Keratinocyte (primary cell): ENCODE measurements around the gene CTNNA2. TPM values are rescaled to one million over a fixed set of nuclear protein-coding genes. Genes with fewer than 3 reads are reported as not detected.

ENCODE experiments used
- DNase-seq: peaks from one replicate; pipeline ENCODE4 v3.0.0-alpha.2; 2011; ENCODE audit warnings: low read depth, missing footprints, low spot score
- FAIRE-seq: peaks from 2 replicates; lab custom pipeline; 2011; peaks lifted over from hg19 to GRCh38; lab: Jason Lieb, UNC
- H2AFZ ChIP-seq: 2 replicates; pipeline ENCODE4 v1.6.0; 2012; ENCODE audit warnings: low read length, control low read depth, inconsistent platforms; ENCODE audit not compliant: control insufficient read depth
- H3K27ac ChIP-seq: 2 replicates; pipeline ENCODE4 v1.5.1; 2011; ENCODE audit warnings: low read length; ENCODE audit not compliant: control insufficient read depth, insufficient read depth
- H3K27me3 ChIP-seq: 3 replicates; pipeline ENCODE4 v1.6.0; 2011; ENCODE audit warnings: low read length; ENCODE audit not compliant: control insufficient read depth, insufficient read depth; ENCODE audit errors: extremely low read depth
- H3K36me3 ChIP-seq, 2 experiments: 2 replicates in 1 of 2; 3 replicates in 1 of 2; pipeline ENCODE4 v1.5.1; 2011; ENCODE audit warnings: low read length in 2 of 2, mild to moderate bottlenecking in 1 of 2; ENCODE audit not compliant: control insufficient read depth in 2 of 2, insufficient read depth in 2 of 2; ENCODE audit errors: extremely low read depth in 1 of 2
- H3K4me1 ChIP-seq: 3 replicates; pipeline ENCODE4 v1.5.1; 2011; ENCODE audit warnings: low read length; ENCODE audit not compliant: control insufficient read depth, insufficient read depth; ENCODE audit errors: extremely low read depth
- H3K4me2 ChIP-seq: 3 replicates; pipeline ENCODE4 v1.6.0; 2011; ENCODE audit warnings: low read depth, low read length; ENCODE audit not compliant: control insufficient read depth, insufficient read depth; ENCODE audit errors: extremely low read depth
- H3K4me3 ChIP-seq, 3 experiments: fragments of 200-600 bp in 1 of 3; sonication (generic) in 1 of 3; 2 replicates in 2 of 3; 3 replicates in 1 of 3; pipeline ENCODE4 v1.5.1; 2011 to 2016; ENCODE audit warnings: low read length in 3 of 3, mild to moderate bottlenecking in 3 of 3, control low read depth in 2 of 3, inconsistent platforms in 1 of 3, low read depth in 1 of 3, mixed read lengths in 1 of 3, mixed run types in 1 of 3, moderate library complexity in 1 of 3; ENCODE audit not compliant: control insufficient read depth in 2 of 3, insufficient read depth in 2 of 3; ENCODE audit errors: extremely low read depth in 1 of 3
- H3K79me2 ChIP-seq: 2 replicates; pipeline ENCODE4 v1.6.0; 2012; ENCODE audit warnings: low read length; ENCODE audit not compliant: control insufficient read depth, insufficient read depth
- H3K9ac ChIP-seq: 3 replicates; pipeline ENCODE4 v1.6.0; 2011; ENCODE audit warnings: low read length; ENCODE audit not compliant: control insufficient read depth, insufficient read depth; ENCODE audit errors: extremely low read depth
- H3K9me1 ChIP-seq: 3 replicates; pipeline ENCODE4 v1.6.0; 2011; ENCODE audit warnings: low read length; ENCODE audit not compliant: control insufficient read depth, insufficient read depth; ENCODE audit errors: extremely low read depth
- H3K9me3 ChIP-seq: 2 replicates; pipeline ENCODE4 v1.5.1; 2012; ENCODE audit warnings: low read depth, low read length; ENCODE audit not compliant: control insufficient read depth
- H4K20me1 ChIP-seq: 3 replicates; pipeline ENCODE4 v1.6.0; 2011; ENCODE audit warnings: low read length; ENCODE audit not compliant: control insufficient read depth, insufficient read depth; ENCODE audit errors: extremely low read depth
- CTCF ChIP-seq, 3 experiments: IDR thresholded peaks in 1 of 3; conservative IDR thresholded peaks in 1 of 3; optimal IDR thresholded peaks in 1 of 3; 2 replicates in 2 of 3; 3 replicates in 1 of 3; pipeline versions ENCODE3 to v1.5.1; 2011; ENCODE audit warnings: low read length in 3 of 3, mild to moderate bottlenecking in 3 of 3, moderate library complexity in 2 of 3, control low read depth in 1 of 3, inconsistent platforms in 1 of 3; ENCODE audit not compliant: insufficient read depth in 2 of 3; ENCODE audit errors: extremely low read depth in 1 of 3
- EZH2 ChIP-seq: IDR thresholded peaks from one replicate; pipeline ENCODE4 v1.6.1; 2012; ENCODE audit warnings: inconsistent platforms, mild to moderate bottlenecking, low read length, moderate library complexity
- dilution Hi-C: fragments of 300-500 bp; cut with MboI; formaldehyde crosslinking; loops from one replicate; pipeline ENCODE4 v1.7.0; 2020; ENCODE audit warnings: low sequenced_read_pairs; ENCODE audit not compliant: extremely low pct_ligation_motif_present
- polyA plus RNA-seq, 5 experiments: library from polyadenylated mRNA; depleted of rRNA in 3 of 5; stranded (reverse) in 3 of 5; stranded (forward) in 1 of 5; unstranded in 1 of 5; fragments of >200 nt; gene quantifications; 1 replicate in 1 of 5; 2 replicates in 3 of 5; 3 replicates in 1 of 5; pipeline versions ENCODE4 v1.2.1 to v1.2.3, GENCODE V29; 2011 to 2012; ENCODE audit warnings: missing spikeins in 2 of 5, low read depth in 1 of 5, low replicate concordance in 1 of 5

The CTNNA2 gene
- polyA plus RNA-seq, 1 donor (not counting 4 experiments of a cell fraction or from before 2014, with no cell fraction given) = not detected

GRCh38 chr2:80280598-80280997 lies 767.7 kb downstream of the CTNNA2 start:
- H4K20me1 ChIP-seq = no peaks in the 10 kb centered on the region
- TF ChIP-seq EZH2 = no peak
- no peak for TF ChIP-seq CTCF (optimal IDR thresholded peaks at IDR 0.05 in 1 of 3, IDR thresholded peaks at IDR 0.05 in 1 of 3, conservative IDR thresholded peaks at IDR 0.05 in 1 of 3; ENCODE audit: extremely low read depth in 1 of 3, insufficient read depth in 2 of 3, low read length in 3 of 3)
- dilution Hi-C loops = no loop called here
- FAIRE-seq (no peak), DNase-seq (no peak)
- no peaks in the 10 kb centered on the region for H3K9me1 ChIP-seq
- no peak overlapping the region for H3K4me3 ChIP-seq
- H3K9ac ChIP-seq = no peak overlapping the region
- H3K79me2 ChIP-seq = no peaks in the 10 kb centered on the region
- H3K36me3 ChIP-seq = no peaks in the 10 kb centered on the region
- no peak overlapping the region for H3K27ac ChIP-seq
- no peaks in the 10 kb centered on the region for H3K4me1 ChIP-seq
- H3K27me3 ChIP-seq = no peaks in the 10 kb centered on the region
- no peak overlapping the region for H2AFZ ChIP-seq
- H3K4me2 ChIP-seq = no peak overlapping the region
- H3K9me3 ChIP-seq = no peaks in the 10 kb centered on the region

- no peak for FAIRE-seq
These were observed 768.2 kb downstream of the CTNNA2 start for GRCh38 chr2:80281049-80281448.

More at GRCh38 chr2:80281049-80281448, 768.2 kb downstream of the CTNNA2 start:
- H2AFZ ChIP-seq = no peak overlapping the region
- no peak overlapping the region for H3K9ac ChIP-seq
- H3K9me3 ChIP-seq = no peaks in the 10 kb centered on the region
- no peak overlapping the region for H3K4me2 ChIP-seq
- no peaks in the 10 kb centered on the region for H3K4me1 ChIP-seq
- dilution Hi-C loops = no loop called here
- H3K36me3 ChIP-seq = no peaks in the 10 kb centered on the region
- TF ChIP-seq CTCF (optimal IDR thresholded peaks at IDR 0.05 in 1 of 3, IDR thresholded peaks at IDR 0.05 in 1 of 3, conservative IDR thresholded peaks at IDR 0.05 in 1 of 3; ENCODE audit: extremely low read depth in 1 of 3, insufficient read depth in 2 of 3, low read length in 3 of 3) = no peak
- no peak for TF ChIP-seq EZH2
- H3K27ac ChIP-seq = no peak overlapping the region
- no peaks in the 10 kb centered on the region for H4K20me1 ChIP-seq
- no peaks in the 10 kb centered on the region for H3K9me1 ChIP-seq
- no peak overlapping the region for H3K4me3 ChIP-seq
- no peak for DNase-seq
- no peaks in the 10 kb centered on the region for H3K79me2 ChIP-seq
- no peaks in the 10 kb centered on the region for H3K27me3 ChIP-seq
